OCI-LY7 (cell line): Measurements from ENCODE around the gene VPS50. TPM values are rescaled to one million over a fixed set of nuclear protein-coding genes. Genes with fewer than 3 reads are reported as not detected.

Experiments used
- BruUV-seq: library from RNA; stranded (reverse); fragments of 400-500 nt; replicated peaks from 2 replicates; lab custom pipeline; 2021; lab: Mats Ljungman, UMichigan
- CTCF ChIA-PET: fragments of 300-600 bp; sonication (Branson Sonifier 250); formaldehyde crosslinking; loops from one replicate; lab custom pipeline; 2022; ENCODE audit warnings: antibody characterized with exemption; ENCODE audit not compliant: unreplicated experiment; lab: Charles Lee
- POLR2A ChIA-PET: fragments of 300-600 bp; sonication (Branson Sonifier 250); formaldehyde crosslinking; loops from one replicate; lab custom pipeline; 2022; ENCODE audit warnings: antibody characterized with exemption; lab: Charles Lee
- DNase-seq: peaks from one replicate; pipeline ENCODE4 v3.0.0-alpha.2; 2015; ENCODE audit warnings: low spot score
- H2AFZ ChIP-seq: fragments of 200-600 bp; sonication (generic), shearing (Covaris generic); 2 replicates; pipeline ENCODE4 v1.6.1; 2014; ENCODE audit warnings: mild to moderate bottlenecking, antibody characterized with exemption, low read length, moderate library complexity
- H3K27ac ChIP-seq: fragments of 200-600 bp; sonication (generic); 2 replicates; pipeline ENCODE4 v1.5.1; 2014; ENCODE audit warnings: mixed run types, low read depth, mild to moderate bottlenecking, moderate library complexity, low read length, inconsistent platforms; ENCODE audit not compliant: poor library complexity, severe bottlenecking
- H3K36me3 ChIP-seq: fragments of 200-600 bp; sonication (generic); 2 replicates; pipeline ENCODE4 v1.6.1; 2014; ENCODE audit warnings: mild to moderate bottlenecking, antibody characterized with exemption, low read length, moderate library complexity, mixed read lengths; ENCODE audit not compliant: insufficient read depth
- H3K4me1 ChIP-seq: fragments of 200-600 bp; sonication (generic); 2 replicates; pipeline ENCODE4 v1.5.1; 2014; ENCODE audit warnings: mild to moderate bottlenecking, low read length; ENCODE audit not compliant: insufficient read depth, poor library complexity, severe bottlenecking
- H3K4me2 ChIP-seq: fragments of 200-600 bp; sonication (generic); 2 replicates; pipeline ENCODE4 v1.6.1; 2014; ENCODE audit warnings: mild to moderate bottlenecking, low read length
- H3K4me3 ChIP-seq: fragments of 200-600 bp; sonication (generic); 2 replicates; pipeline ENCODE4 v1.5.1; 2014; ENCODE audit warnings: mild to moderate bottlenecking, low read depth, low read length; ENCODE audit not compliant: poor library complexity, severe bottlenecking
- H3K79me2 ChIP-seq: fragments of 200-600 bp; sonication (generic); 2 replicates; pipeline ENCODE4 v1.6.1; 2016; ENCODE audit warnings: low read depth, mild to moderate bottlenecking, low read length, moderate library complexity, mixed read lengths; ENCODE audit not compliant: insufficient read depth
- H3K9me2 ChIP-seq: fragments of 200-600 bp; sonication (generic); 2 replicates; pipeline ENCODE4 v1.6.1; 2016; ENCODE audit warnings: mild to moderate bottlenecking, low read length, mixed read lengths; ENCODE audit not compliant: insufficient read depth
- H3K9me3 ChIP-seq: fragments of 200-600 bp; sonication (generic); 2 replicates; pipeline ENCODE4 v1.6.1; 2014; ENCODE audit warnings: mild to moderate bottlenecking, mixed run types, low read length, mixed read lengths
- H4K20me1 ChIP-seq: fragments of 200-600 bp; sonication (generic); 2 replicates; pipeline ENCODE4 v1.6.1; 2014; ENCODE audit warnings: mild to moderate bottlenecking, antibody characterized with exemption, low read length, moderate library complexity, mixed read lengths; ENCODE audit not compliant: insufficient read depth
- CTCF ChIP-seq: fragments of 200-600 bp; sonication (generic); conservative IDR thresholded peaks from 2 replicates; pipeline ENCODE4 v1.5.1; 2014; ENCODE audit warnings: mild to moderate bottlenecking, antibody characterized with exemption, low read length, moderate library complexity, mixed read lengths
- EZH2phosphoT487 ChIP-seq: fragments of 200-600 bp; sonication (generic); IDR thresholded peaks from 2 replicates; pipeline ENCODE4 v1.6.1; 2018; ENCODE audit warnings: low read depth, borderline replicate concordance, mild to moderate bottlenecking, mixed run types, antibody characterized with exemption, low read length, moderate library complexity, mixed read lengths
- intact Hi-C: fragments of 100-400 bp; cut with micrococcal nuclease; formaldehyde crosslinking; loops from one replicate; pipeline ENCODE4 v1.10.0; 2022; ENCODE audit not compliant: unreplicated experiment
- total RNA-seq, 2 experiments: library from RNA; depleted of rRNA in 1 of 2; stranded (reverse); fragments of >200 nt in 1 of 2; shearing (Covaris generic) in 1 of 2; gene quantifications; 2 replicates each; pipeline ENCODE4 v1.2.3, GENCODE V29; 2014 to 2022

VPS50 gene
- total RNA-seq, 2 experiments from 2014 or later, result 17.9 to 20.0 TPM

- Histone ChIP-seq H3K27ac (no peak overlapping the region), H2AFZ (no peak overlapping the region), H3K4me3 (no peak overlapping the region), H4K20me1 (no peaks in the 10 kb centered on the region), H3K9me3 (no peaks in the 10 kb centered on the region), H3K9me2 (no peaks in the 10 kb centered on the region), H3K4me1 (peaks cover 23% of the 10 kb centered on the region), H3K4me2 (no peak overlapping the region), H3K79me2 (no peaks in the 10 kb centered on the region), H3K36me3 (no peaks in the 10 kb centered on the region)
- no peak for DNase-seq
- CTCF ChIA-PET, result no interaction called here
- no TSS peak for BruUV-seq
- POLR2A ChIA-PET, result no interaction called here
- TF ChIP-seq EZH2phosphoT487 (no peak), CTCF (no peak)
- intact Hi-C loops, result no loop called here
Measured at GRCh38 chr7:93373537-93373936, 141.4 kb downstream of the VPS50 start.

GRCh38 chr7:93374345-93374940 is 142.3 kb downstream of the VPS50 start:
- Histone ChIP-seq H3K9me2 (no peaks in the 10 kb centered on the region), H3K79me2 (no peaks in the 10 kb centered on the region), H4K20me1 (no peaks in the 10 kb centered on the region), H3K4me1 (peaks cover 29% of the 10 kb centered on the region), H2AFZ (peak overlapping the region; percentile 3; the same call in 1 of the 2 replicates), H3K36me3 (no peaks in the 10 kb centered on the region), H3K4me2 (no peak overlapping the region), H3K9me3 (no peaks in the 10 kb centered on the region), H3K27ac (no peak overlapping the region), H3K4me3 (no peak overlapping the region)
- CTCF ChIA-PET, result interaction anchor here (1.5 kb wide), 1 partner anchor 129 kb away, joined by 3 read pairs; no protein-coding TSS in a partner anchor
- no TSS peak for BruUV-seq
- peak; percentile 59 for DNase-seq
- intact Hi-C loops, result loop anchor here (2.0 kb wide), 1 partner anchor 128 kb away; no protein-coding TSS in a partner anchor
- TF ChIP-seq CTCF, result peak; percentile 91
- TF ChIP-seq EZH2phosphoT487, result no peak
- POLR2A ChIA-PET, result interaction anchor here (0.7 to 1.5 kb wide), 9 partner anchors 11 to 342 kb away, joined by 3 to 7 read pairs (median 4); partner anchors contain the start of gene VPS50

- CTCF ChIA-PET, result no interaction called here
- TF ChIP-seq EZH2phosphoT487, result no peak
- TF ChIP-seq CTCF, result no peak
- Histone ChIP-seq H2AFZ (no peak overlapping the region), H3K79me2 (no peaks in the 10 kb centered on the region), H3K4me2 (no peak overlapping the region), H3K4me3 (no peak overlapping the region), H3K27ac (no peak overlapping the region), H4K20me1 (no peaks in the 10 kb centered on the region), H3K9me3 (0 out of 2 replicates have a peak, but pooled peaks cover 5% of the 10 kb centered on the region), H3K36me3 (no peaks in the 10 kb centered on the region), H3K9me2 (no peaks in the 10 kb centered on the region), H3K4me1 (peaks cover 29% of the 10 kb centered on the region)
- no TSS peak for BruUV-seq
- peak; percentile 43 for DNase-seq
- POLR2A ChIA-PET, result interaction anchor here (1.2 kb wide), 1 partner anchor 42 kb away, joined by 3 read pairs; no protein-coding TSS in a partner anchor
- intact Hi-C loops, result loop anchor here (2.0 to 5.0 kb wide), 2 partner anchors 129 to 143 kb away; partner anchors contain the start of gene VPS50
Measured at GRCh38 chr7:93375603-93376002, 143.4 kb downstream of the VPS50 start.
